Liver (tissue), 9 donors: ENCODE data around the gene GALNT17. TPM values are rescaled to one million over a fixed set of nuclear protein-coding genes. Genes with fewer than 3 reads are reported as not detected.

Experiments
- DNase-seq: peaks from one replicate; pipeline ENCODE4 v3.0.0-alpha.2; 2017; ENCODE audit warnings: low spot score
- H3K27ac ChIP-seq, 2 donors: one replicate each; pipeline ENCODE4 v1.7.0; 2013; ENCODE audit warnings: inconsistent platforms in 2 of 2, low read length in 2 of 2, control low read depth in 1 of 2, low read depth in 1 of 2, mild to moderate bottlenecking in 1 of 2
- H3K27me3 ChIP-seq, 4 donors: one replicate each; pipeline versions ENCODE4 v1.6.1 to v1.7.0; 2013; ENCODE audit warnings: low read length in 3 of 4, inconsistent platforms in 1 of 4, mild to moderate bottlenecking in 1 of 4, moderate library complexity in 1 of 4; ENCODE audit not compliant: control insufficient read depth in 4 of 4, insufficient read depth in 4 of 4
- H3K36me3 ChIP-seq, 4 donors: one replicate each; pipeline versions ENCODE4 v1.6.1 to v1.7.0; 2013; ENCODE audit warnings: low read length in 3 of 4, mild to moderate bottlenecking in 3 of 4, low read depth in 1 of 4, moderate library complexity in 1 of 4; ENCODE audit not compliant: control insufficient read depth in 4 of 4, insufficient read depth in 3 of 4
- H3K4me1 ChIP-seq, 4 donors: one replicate each; pipeline versions ENCODE4 v1.6.1 to v1.7.0; 2013; ENCODE audit warnings: low read length in 3 of 4, mild to moderate bottlenecking in 3 of 4, moderate library complexity in 1 of 4; ENCODE audit not compliant: control insufficient read depth in 4 of 4, insufficient read depth in 4 of 4
- H3K4me3 ChIP-seq, 3 donors: one replicate each; pipeline versions ENCODE4 v1.6.1 to v1.7.0; 2013; ENCODE audit warnings: low read length in 3 of 3, control low read depth in 1 of 3, low read depth in 1 of 3, mild to moderate bottlenecking in 1 of 3
- H3K9ac ChIP-seq, 2 donors: one replicate each; pipeline ENCODE4 v1.7.0; 2013; ENCODE audit warnings: low read length in 2 of 2, mild to moderate bottlenecking in 2 of 2, moderate library complexity in 2 of 2, control low read depth in 1 of 2, low read depth in 1 of 2
- H3K9me3 ChIP-seq, 4 donors: one replicate each; pipeline versions ENCODE4 v1.6.1 to v1.7.0; 2013; ENCODE audit warnings: low read length in 3 of 4; ENCODE audit not compliant: control insufficient read depth in 4 of 4
- ATF3 ChIP-seq: IDR thresholded peaks from 2 replicates; pipeline ENCODE4 v1.6.1; 2016; ENCODE audit warnings: antibody characterized with exemption
- CTCF ChIP-seq: fragments of 150-350 bp; IDR thresholded peaks from 2 replicates; pipeline ENCODE4 v1.5.1; 2017; ENCODE audit warnings: improper control_type of control experiment, low read depth, low read length; ENCODE audit not compliant: missing input control
- EGR1 ChIP-seq, 2 donors: IDR thresholded peaks; 2 replicates each; pipeline ENCODE4 v1.6.1; 2016 to 2018; ENCODE audit warnings: antibody characterized with exemption in 2 of 2, low read depth in 2 of 2
- FOXA1 ChIP-seq: IDR thresholded peaks from 2 replicates; pipeline ENCODE4 v1.6.1; 2016; ENCODE audit warnings: antibody characterized with exemption
- GABPA ChIP-seq, 2 donors: IDR thresholded peaks in 1 of 2; conservative IDR thresholded peaks in 1 of 2; 2 replicates each; pipeline ENCODE4 v1.6.1; 2016; ENCODE audit warnings: antibody characterized with exemption in 2 of 2, mild to moderate bottlenecking in 1 of 2, moderate library complexity in 1 of 2
- HNF4G ChIP-seq: IDR thresholded peaks from 2 replicates; pipeline ENCODE4 v1.6.1; 2016; ENCODE audit warnings: antibody characterized with exemption
- MAX ChIP-seq: IDR thresholded peaks from 2 replicates; pipeline ENCODE4 v1.6.1; 2016; ENCODE audit warnings: antibody characterized with exemption
- NR2F2 ChIP-seq: IDR thresholded peaks from 2 replicates; pipeline ENCODE4 v1.6.1; 2016; ENCODE audit warnings: antibody characterized with exemption
- RAD21 ChIP-seq, 2 donors: IDR thresholded peaks; 2 replicates each; pipeline ENCODE4 v1.6.1; 2016; ENCODE audit warnings: antibody characterized with exemption in 2 of 2, mild to moderate bottlenecking in 2 of 2
- RXRA ChIP-seq, 2 donors: IDR thresholded peaks; 2 replicates each; pipeline ENCODE4 v1.6.1; 2017 to 2018; ENCODE audit warnings: antibody characterized with exemption in 2 of 2, mild to moderate bottlenecking in 1 of 2
- SP1 ChIP-seq: IDR thresholded peaks from 2 replicates; pipeline ENCODE4 v1.6.1; 2018; ENCODE audit warnings: antibody characterized with exemption, mild to moderate bottlenecking
- TAF1 ChIP-seq: conservative IDR thresholded peaks from 2 replicates; pipeline ENCODE4 v1.6.1; 2016; ENCODE audit warnings: antibody characterized with exemption, mild to moderate bottlenecking
- YY1 ChIP-seq: IDR thresholded peaks from 2 replicates; pipeline ENCODE4 v1.6.1; 2016; ENCODE audit warnings: antibody characterized with exemption, mild to moderate bottlenecking
- WGBS: extraction: QIAGEN DNeasy Blood & Tissue Kit; methylation state at CpG from one replicate; pipeline ENCODE4 v1.1.7; 2013; 5-methylcytosine and 5-hydroxymethylcytosine counted together
- polyA plus RNA-seq, 2 donors: library from polyadenylated mRNA; stranded (reverse) in 1 of 2; unstranded in 1 of 2; fragments of 200-250 nt in 1 of 2; fragments of >200 nt in 1 of 2; fragmentation: Nextera tagmentation in 1 of 2; extraction: Ambion mirVana in 1 of 2; gene quantifications; one replicate each; pipeline versions ENCODE4 v1.2.1 to v1.2.3, GENCODE V29; 2013 to 2015
- total RNA-seq, 2 donors: library from RNA; depleted of rRNA; stranded (reverse); fragments of >200 nt; gene quantifications; one replicate each; pipeline ENCODE4 v1.2.3, GENCODE V29; 2014
- TF ChIP-seq, protein P1 (sequence below): IDR thresholded peaks from 2 replicates; pipeline ENCODE4 v1.6.1; 2016; ENCODE audit warnings: antibody characterized with exemption, mild to moderate bottlenecking
- TF ChIP-seq, protein P2 (sequence below): IDR thresholded peaks from 2 replicates; pipeline ENCODE4 v1.6.1; 2016; ENCODE audit warnings: antibody characterized with exemption
- donor health status: healthy.
- donor health status: healthy.
- donor health status: healthy.
- donor health status: healthy.
- donor health status: healthy.

Gene GALNT17
- total and polyA plus RNA-seq, 4 donors: 0.10 to 0.42 (median 0.37) TPM; not detected in 1

- TF ChIP-seq, protein P1, sequence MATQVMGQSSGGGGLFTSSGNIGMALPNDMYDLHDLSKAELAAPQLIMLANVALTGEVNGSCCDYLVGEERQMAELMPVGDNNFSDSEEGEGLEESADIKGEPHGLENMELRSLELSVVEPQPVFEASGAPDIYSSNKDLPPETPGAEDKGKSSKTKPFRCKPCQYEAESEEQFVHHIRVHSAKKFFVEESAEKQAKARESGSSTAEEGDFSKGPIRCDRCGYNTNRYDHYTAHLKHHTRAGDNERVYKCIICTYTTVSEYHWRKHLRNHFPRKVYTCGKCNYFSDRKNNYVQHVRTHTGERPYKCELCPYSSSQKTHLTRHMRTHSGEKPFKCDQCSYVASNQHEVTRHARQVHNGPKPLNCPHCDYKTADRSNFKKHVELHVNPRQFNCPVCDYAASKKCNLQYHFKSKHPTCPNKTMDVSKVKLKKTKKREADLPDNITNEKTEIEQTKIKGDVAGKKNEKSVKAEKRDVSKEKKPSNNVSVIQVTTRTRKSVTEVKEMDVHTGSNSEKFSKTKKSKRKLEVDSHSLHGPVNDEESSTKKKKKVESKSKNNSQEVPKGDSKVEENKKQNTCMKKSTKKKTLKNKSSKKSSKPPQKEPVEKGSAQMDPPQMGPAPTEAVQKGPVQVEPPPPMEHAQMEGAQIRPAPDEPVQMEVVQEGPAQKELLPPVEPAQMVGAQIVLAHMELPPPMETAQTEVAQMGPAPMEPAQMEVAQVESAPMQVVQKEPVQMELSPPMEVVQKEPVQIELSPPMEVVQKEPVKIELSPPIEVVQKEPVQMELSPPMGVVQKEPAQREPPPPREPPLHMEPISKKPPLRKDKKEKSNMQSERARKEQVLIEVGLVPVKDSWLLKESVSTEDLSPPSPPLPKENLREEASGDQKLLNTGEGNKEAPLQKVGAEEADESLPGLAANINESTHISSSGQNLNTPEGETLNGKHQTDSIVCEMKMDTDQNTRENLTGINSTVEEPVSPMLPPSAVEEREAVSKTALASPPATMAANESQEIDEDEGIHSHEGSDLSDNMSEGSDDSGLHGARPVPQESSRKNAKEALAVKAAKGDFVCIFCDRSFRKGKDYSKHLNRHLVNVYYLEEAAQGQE: no peak
- no peak for TF ChIP-seq TAF1
- no peak for TF ChIP-seq EGR1 (IDR thresholded peaks at IDR 0.05; ENCODE audit: low read depth in 2 of 2)
- no peak for TF ChIP-seq CTCF
- no peak for TF ChIP-seq RXRA (IDR thresholded peaks at IDR 0.05)
- no peak overlapping the region for H3K9ac ChIP-seq
- H3K27ac ChIP-seq: no peak overlapping the region
- WGBS: 70% methylated on average over 6 of the region's 6 CpGs
- no peak for DNase-seq
- peaks cover 0 to 4% (median 0%) of the 10 kb centered on the region in 4 donors for H3K9me3 ChIP-seq
- no peaks in the 10 kb centered on the region for H3K27me3 ChIP-seq
- H3K4me1 ChIP-seq: no peaks in the 10 kb centered on the region
- no peaks in the 10 kb centered on the region for H3K36me3 ChIP-seq
- H3K4me3 ChIP-seq: no peak overlapping the region
Observed at GRCh38 chr7:71323726-71324125, 191.8 kb downstream of the GALNT17 start.

DNA sequence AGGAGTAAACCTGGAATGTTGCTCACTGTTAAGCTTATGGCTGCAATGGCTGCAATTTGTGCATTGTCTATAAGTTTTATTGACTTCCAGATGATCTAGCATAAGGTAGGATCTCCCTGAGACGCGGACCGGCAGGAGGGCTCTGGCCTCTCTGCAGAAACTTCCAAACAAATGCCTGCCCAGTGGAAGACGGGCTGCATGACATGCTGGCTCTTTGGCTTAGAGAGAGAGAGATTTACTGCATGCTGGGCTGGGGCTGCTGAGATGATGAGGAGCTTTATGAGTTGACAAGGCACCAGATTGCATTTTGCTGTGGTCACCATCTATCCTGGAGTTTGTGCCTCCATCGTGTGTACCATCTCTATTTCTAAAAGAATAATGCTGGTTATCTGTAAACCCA is 193.2 kb downstream of the GALNT17 start:
- Histone ChIP-seq H3K36me3 (no peaks in the 10 kb centered on the region), H3K9ac (no peak overlapping the region), H3K4me3 (no peak overlapping the region), H3K9me3 (peaks cover 0 to 4% (median 0%) of the 10 kb centered on the region in 4 donors), H3K4me1 (no peaks in the 10 kb centered on the region), H3K27me3 (no peaks in the 10 kb centered on the region), H3K27ac (no peak overlapping the region)
- TF ChIP-seq CTCF (no peak), GABPA (IDR thresholded peaks at IDR 0.05 in 1 of 2, conservative IDR thresholded peaks at IDR 0.05 in 1 of 2) (no peak), TAF1 (no peak), MAX (no peak), NR2F2 (no peak), SP1 (no peak), ATF3 (no peak), YY1 (no peak), HNF4G (no peak), FOXA1 (no peak), RAD21 (IDR thresholded peaks at IDR 0.05) (no peak)
- TF ChIP-seq, protein P1: no peak
- TF ChIP-seq, protein P2, sequence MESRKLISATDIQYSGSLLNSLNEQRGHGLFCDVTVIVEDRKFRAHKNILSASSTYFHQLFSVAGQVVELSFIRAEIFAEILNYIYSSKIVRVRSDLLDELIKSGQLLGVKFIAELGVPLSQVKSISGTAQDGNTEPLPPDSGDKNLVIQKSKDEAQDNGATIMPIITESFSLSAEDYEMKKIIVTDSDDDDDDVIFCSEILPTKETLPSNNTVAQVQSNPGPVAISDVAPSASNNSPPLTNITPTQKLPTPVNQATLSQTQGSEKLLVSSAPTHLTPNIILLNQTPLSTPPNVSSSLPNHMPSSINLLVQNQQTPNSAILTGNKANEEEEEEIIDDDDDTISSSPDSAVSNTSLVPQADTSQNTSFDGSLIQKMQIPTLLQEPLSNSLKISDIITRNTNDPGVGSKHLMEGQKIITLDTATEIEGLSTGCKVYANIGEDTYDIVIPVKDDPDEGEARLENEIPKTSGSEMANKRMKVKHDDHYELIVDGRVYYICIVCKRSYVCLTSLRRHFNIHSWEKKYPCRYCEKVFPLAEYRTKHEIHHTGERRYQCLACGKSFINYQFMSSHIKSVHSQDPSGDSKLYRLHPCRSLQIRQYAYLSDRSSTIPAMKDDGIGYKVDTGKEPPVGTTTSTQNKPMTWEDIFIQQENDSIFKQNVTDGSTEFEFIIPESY: no peak
- no peak for DNase-seq
- WGBS: 55% methylated on average over 5 of the region's 5 CpGs
